Tibial artery (tissue), 4 donors: ENCODE results near the gene ZSCAN23.

Source experiments
- DNase-seq, 2 donors: peaks; one replicate each; pipeline ENCODE4 v3.0.0-alpha.2; 2019
- H3K27ac ChIP-seq, 2 donors: fragments of 200-600 bp; sonication (generic) in 1 of 2; 1 replicate in 1 of 2; 2 replicates in 1 of 2; pipeline ENCODE4 v1.5.1; 2018 to 2019; ENCODE audit warnings: mild to moderate bottlenecking in 1 of 2
- H3K27me3 ChIP-seq, 2 donors: fragments of 200-600 bp; sonication (generic) in 1 of 2; one replicate each; pipeline versions ENCODE4 v1.5.1 to v1.6.0; 2016 to 2019
- H3K36me3 ChIP-seq, 3 donors: fragments of 200-600 bp; sonication (generic) in 2 of 3; one replicate each; pipeline ENCODE4 v1.5.1; 2016 to 2019; ENCODE audit warnings: mild to moderate bottlenecking in 2 of 3
- H3K4me1 ChIP-seq, 4 donors: fragments of 200-600 bp; sonication (generic) in 2 of 4; 1 replicate in 3 of 4; 2 replicates in 1 of 4; pipeline ENCODE4 v1.5.1; 2016 to 2019
- H3K4me3 ChIP-seq, 2 donors: fragments of 200-600 bp; sonication (generic) in 1 of 2; 1 replicate in 1 of 2; 2 replicates in 1 of 2; pipeline ENCODE4 v1.5.1; 2018 to 2019; ENCODE audit warnings: mild to moderate bottlenecking in 2 of 2
- H3K9me3 ChIP-seq, 3 donors: fragments of 200-600 bp; sonication (generic) in 1 of 3; one replicate each; pipeline ENCODE4 v1.5.1; 2016 to 2019
- intact Hi-C: fragments of 100-400 bp; cut with DNase I; formaldehyde crosslinking; loops from one replicate; pipeline ENCODE4 v1.15.0; 2023; ENCODE audit warnings: low total_unique reads
- TF ChIP-seq, protein P1 (sequence below), 2 experiments: fragments of 200-600 bp in 1 of 2; fragments of 450-650 bp in 1 of 2; IDR thresholded peaks; one replicate each; pipeline ENCODE4 v1.5.1; 2017 to 2019; ENCODE audit warnings: antibody characterized with exemption in 2 of 2, mild to moderate bottlenecking in 1 of 2, moderate library complexity in 1 of 2

Gene ZSCAN23

DNA sequence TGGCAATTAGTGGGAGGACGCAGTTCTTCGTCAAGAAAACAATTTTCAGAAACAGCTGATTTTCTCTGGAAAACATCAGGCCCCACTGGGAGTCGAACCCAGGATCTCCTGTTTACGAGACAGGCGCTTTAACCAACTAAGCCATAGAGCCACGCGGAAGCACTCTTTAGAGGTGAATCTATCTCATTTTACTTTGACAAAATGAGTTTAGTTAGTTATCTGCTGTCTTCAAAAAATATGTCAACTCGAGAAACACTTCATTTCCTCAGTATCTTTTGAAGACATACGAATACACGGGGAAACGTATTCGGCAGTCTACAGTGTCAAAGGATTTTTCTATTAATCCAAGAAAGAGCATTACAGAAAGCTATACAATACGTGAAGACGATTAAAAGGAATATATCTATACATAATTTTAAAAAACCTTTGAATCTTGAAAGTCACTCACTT, 45.6 kb upstream of the ZSCAN23 start:
- intact Hi-C loops: no loop called here
- TF ChIP-seq, protein P1, sequence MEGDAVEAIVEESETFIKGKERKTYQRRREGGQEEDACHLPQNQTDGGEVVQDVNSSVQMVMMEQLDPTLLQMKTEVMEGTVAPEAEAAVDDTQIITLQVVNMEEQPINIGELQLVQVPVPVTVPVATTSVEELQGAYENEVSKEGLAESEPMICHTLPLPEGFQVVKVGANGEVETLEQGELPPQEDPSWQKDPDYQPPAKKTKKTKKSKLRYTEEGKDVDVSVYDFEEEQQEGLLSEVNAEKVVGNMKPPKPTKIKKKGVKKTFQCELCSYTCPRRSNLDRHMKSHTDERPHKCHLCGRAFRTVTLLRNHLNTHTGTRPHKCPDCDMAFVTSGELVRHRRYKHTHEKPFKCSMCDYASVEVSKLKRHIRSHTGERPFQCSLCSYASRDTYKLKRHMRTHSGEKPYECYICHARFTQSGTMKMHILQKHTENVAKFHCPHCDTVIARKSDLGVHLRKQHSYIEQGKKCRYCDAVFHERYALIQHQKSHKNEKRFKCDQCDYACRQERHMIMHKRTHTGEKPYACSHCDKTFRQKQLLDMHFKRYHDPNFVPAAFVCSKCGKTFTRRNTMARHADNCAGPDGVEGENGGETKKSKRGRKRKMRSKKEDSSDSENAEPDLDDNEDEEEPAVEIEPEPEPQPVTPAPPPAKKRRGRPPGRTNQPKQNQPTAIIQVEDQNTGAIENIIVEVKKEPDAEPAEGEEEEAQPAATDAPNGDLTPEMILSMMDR (IDR thresholded peaks at IDR 0.05): no peak
- H3K36me3 ChIP-seq: no peaks in the 10 kb centered on the region
- no peak for DNase-seq
- H3K27me3 ChIP-seq: peaks cover 0 to 27% of the 10 kb centered on the region in 2 donors
- H3K27ac ChIP-seq: no peak overlapping the region
- H3K4me3 ChIP-seq: no peak overlapping the region
- peaks cover 0 to 11% (median 5%) of the 10 kb centered on the region in 4 donors for H3K4me1 ChIP-seq
- H3K9me3 ChIP-seq: no peaks in the 10 kb centered on the region

DNA sequence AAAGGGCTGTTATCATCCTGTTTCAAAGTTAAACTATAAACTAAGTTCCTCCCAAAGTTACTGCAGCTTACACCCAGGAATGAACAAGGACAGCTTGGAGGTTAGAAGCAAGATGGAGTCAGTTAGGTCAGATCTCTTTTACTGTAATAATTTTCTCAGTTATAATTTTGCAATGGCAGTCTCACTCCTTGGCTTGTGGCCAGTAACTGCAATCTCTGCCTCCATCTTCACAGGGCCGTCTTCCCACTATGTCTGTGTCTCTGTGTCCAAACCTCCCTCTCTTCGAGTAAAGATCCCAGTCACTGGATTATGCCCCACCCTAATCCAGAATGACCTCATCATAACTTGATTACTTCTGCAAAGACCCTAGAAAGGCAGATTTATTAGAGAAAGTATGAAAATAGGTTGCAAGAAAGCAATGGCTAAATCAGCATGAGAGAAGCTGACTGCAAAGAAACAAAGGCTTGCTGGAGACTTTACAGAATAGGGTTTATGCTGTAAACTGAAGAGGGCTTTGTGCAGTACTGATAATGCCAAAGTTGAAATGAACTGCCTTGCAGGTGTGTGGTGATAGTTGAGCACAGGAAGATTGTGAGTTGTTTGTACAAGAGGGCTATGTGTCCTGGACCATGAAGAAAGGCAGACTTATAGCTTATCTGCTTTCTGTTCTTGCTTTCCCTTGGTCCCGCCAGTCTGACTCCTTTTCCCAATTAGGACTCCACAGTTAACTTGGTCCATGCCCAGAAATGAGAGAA, 43.9 kb upstream of the ZSCAN23 start:
- Histone ChIP-seq H3K4me1 (peaks cover 0 to 11% (median 5%) of the 10 kb centered on the region in 4 donors), H3K27ac (no peak overlapping the region), H3K9me3 (no peaks in the 10 kb centered on the region), H3K36me3 (no peaks in the 10 kb centered on the region), H3K4me3 (no peak overlapping the region), H3K27me3 (peaks cover 0 to 27% of the 10 kb centered on the region in 2 donors)
- DNase-seq: no peak
- TF ChIP-seq, protein P1 (IDR thresholded peaks at IDR 0.05): no peak
- intact Hi-C loops: no loop called here

DNA sequence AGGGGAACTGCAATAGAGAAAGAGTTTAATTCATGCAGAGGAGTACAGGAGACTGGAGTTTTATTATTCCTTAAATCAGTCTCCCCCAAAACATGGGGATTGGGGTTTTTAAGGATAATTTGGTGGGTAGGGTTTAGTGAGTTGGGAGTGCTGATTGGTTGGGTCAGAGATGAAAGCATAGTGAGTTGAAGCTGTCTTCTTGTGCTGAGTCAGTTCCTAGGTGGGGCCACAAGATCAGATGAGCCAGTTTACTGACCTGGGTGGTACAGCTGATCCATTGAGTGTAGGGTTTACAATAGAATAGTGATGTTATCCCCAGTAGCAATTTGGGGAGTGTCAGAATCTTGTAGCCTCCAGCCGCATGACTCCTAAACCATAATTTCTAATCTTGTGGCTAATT, 43.2 kb upstream of the ZSCAN23 start:
- TF ChIP-seq, protein P1 (IDR thresholded peaks at IDR 0.05): no peak
- DNase-seq: no peak
- intact Hi-C loops: no loop called here
- Histone ChIP-seq H3K4me1 (peaks cover 0 to 11% (median 5%) of the 10 kb centered on the region in 4 donors), H3K4me3 (no peak overlapping the region), H3K27me3 (peaks cover 0 to 27% of the 10 kb centered on the region in 2 donors), H3K27ac (no peak overlapping the region), H3K36me3 (no peaks in the 10 kb centered on the region), H3K9me3 (no peaks in the 10 kb centered on the region)

DNA sequence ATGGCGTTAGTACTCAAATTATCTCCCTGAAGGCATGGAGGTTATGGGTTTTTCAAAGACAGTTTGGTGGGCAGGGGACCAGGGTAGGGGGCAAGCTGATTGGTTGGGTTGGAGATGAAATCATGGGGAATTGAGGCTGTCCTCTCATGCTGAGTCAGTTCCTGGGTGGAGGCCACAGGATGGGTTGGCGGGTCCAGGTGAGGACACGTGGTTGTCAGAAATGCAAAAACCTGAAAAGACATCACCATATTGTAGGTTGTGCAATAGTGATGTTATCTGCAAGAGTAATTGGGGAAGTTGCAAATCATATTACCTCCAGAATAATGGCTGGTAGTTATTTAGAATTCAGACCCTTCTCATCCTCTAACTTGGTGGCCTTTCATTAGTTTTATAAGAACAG, 42.2 kb upstream of the ZSCAN23 start:
- no peak overlapping the region for H3K4me3 ChIP-seq
- H3K4me1 ChIP-seq: peaks cover 0 to 11% (median 5%) of the 10 kb centered on the region in 4 donors
- no peak overlapping the region for H3K27ac ChIP-seq
- no peak for DNase-seq
- H3K9me3 ChIP-seq: no peaks in the 10 kb centered on the region
- H3K36me3 ChIP-seq: no peaks in the 10 kb centered on the region
- H3K27me3 ChIP-seq: peaks cover 0 to 16% of the 10 kb centered on the region in 2 donors
- intact Hi-C loops: no loop called here
- TF ChIP-seq, protein P1 (IDR thresholded peaks at IDR 0.05): no peak

DNA sequence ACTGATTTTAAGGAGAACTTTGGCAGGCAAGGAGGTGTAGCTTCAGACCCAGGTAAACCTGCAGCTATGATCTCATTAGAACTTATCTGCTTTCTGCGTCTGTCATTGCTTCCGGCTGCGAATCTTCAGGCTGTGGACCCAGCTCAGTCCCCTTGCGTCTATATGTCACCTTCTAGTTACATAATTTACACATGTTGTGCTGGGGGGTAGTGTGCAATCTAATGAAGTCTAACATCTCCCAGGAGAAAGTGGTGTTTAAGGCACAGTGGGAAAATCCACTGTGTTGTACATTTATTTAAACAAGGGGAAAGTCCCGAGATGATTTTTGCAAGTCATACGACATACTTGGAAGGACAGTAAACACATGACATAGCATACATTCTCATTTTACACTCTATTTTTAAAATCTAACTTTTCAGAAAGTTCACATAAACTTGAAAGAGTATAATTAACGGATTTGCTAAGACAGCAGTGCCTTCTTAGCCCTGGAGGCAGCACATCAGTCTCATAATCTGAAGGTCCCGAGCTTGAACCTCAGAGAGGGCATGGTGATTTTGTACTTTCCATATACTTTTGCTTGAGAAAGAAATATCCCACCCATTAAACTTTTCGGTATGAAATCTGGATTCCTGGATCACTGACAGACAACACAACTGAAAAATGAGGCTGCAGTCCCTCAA, 37.1 kb upstream of the ZSCAN23 start:
- Histone ChIP-seq H3K4me1 (no peaks in the 10 kb centered on the region), H3K9me3 (peaks cover 0 to 3% (median 0%) of the 10 kb centered on the region in 3 donors), H3K27me3 (peaks cover 0 to 17% of the 10 kb centered on the region in 2 donors), H3K36me3 (no peaks in the 10 kb centered on the region), H3K4me3 (no peak overlapping the region), H3K27ac (no peak overlapping the region)
- no peak for DNase-seq
- intact Hi-C loops: no loop called here
- TF ChIP-seq, protein P1 (IDR thresholded peaks at IDR 0.05): no peak
